ENCODE measurements around the gene RGS17.
"Not testable (repeated sequence)": the region's sequence is repeated elsewhere in the genome, so short reads cannot be mapped to it uniquely, and the experiment has no call there.

The RGS17 gene

GRCh38 chr6:153028286-153028685, 102.8 kb downstream of the RGS17 start:
- no peak for DNase-seq

GRCh38 chr6:153027480-153027879, 103.6 kb downstream of the RGS17 start:
- DNase-seq: no peak

DNA sequence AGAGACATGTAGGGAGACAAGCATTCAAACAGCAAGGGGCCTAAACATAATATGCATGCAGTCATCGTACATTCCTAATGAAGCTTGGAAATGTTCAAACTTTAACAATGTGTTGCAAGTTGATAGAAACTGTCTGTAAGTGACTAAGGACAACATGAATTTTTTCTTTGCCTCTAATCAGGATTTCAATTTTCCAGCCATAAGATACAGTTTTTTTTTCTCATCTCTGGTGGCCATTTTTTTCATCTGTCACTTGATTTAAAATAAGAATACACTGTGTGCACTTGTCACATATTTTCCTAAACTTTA, 106.4 kb downstream of the RGS17 start:
- DNase-seq: no peak

DNA sequence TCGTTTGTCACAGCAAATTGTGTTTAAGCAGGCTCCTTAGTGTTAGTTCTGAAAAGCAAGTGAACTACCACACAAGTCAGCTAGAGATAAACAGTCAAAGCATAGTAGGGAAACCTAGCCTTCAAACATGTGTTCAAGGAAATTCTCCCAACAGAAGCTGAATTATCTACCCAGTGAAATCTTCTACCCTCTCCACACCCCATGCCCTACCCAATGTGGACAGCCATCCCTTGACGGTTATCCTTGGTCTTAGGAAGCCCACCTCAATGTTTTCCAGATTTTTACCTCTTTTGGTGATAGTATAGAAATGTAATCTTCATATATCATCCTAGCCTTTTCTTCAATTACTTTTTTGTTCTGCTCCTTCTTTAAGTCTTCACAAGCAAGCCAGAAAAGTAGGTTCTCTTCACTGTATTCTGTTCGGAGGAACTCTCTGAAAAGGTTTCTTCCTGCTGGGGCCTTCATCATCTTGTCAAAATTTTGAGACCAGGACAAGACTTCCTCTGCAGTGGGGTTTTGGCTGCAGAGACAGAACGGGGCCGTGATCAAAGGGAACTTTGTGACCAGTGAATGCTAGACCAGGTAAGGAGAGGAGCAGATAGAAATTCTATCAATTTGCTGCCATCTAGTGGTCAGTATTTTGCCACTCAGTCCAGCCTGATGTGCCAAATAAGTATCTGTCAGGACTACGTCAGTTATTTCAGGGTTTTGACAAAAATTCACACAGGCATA, 106.9 kb downstream of the RGS17 start:
- DNase-seq: peak; percentile 36

DNA sequence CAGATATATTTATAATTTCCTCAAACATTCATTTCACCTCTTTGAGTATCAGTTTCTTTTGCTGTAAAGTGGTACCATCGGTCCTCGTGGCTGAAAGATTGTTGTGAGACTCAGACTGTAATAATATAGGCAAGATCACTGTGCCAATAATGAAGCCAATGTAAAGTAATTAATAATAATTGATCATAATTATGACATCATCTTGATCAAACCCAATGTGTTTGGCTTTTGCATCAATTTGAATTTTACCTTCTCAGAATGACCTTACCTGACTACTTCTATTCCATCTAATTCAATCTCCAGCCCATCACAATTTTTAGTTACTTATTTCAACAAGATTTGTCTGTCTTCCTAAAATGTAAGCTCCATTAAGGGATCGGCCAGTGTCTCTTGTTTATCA, 112.7 kb downstream of the RGS17 start:
- no peak for DNase-seq

- no peak for DNase-seq
Measured at GRCh38 chr6:153016846-153017245, 114.2 kb downstream of the RGS17 start.

DNA sequence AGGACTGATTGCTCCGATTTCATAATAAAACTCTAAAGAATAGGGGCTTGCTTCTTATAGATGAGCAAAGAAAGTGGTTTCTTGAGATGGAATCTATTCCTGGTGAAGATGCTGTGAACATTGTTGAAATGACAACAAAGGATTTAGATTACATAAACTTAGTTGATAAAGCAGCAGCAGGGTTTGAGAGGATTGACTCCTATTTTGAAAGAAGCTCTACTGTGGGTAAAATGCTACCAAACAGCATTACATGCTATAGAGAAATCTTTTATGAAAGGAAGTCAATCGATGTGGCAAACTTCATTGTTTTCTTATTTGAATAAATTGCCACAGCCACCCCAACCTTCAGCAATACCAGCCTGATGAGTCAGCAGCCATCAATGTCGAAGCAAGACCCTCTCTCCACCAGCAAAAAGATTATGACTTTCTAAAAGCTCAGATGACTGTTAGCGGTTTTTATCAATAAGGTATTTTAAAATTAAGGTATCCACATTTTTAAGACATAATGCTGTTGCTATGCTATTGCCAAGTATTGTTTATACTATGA, 115.9 kb downstream of the RGS17 start:
- DNase-seq: no peak

- DNase-seq: no peak
Measured at GRCh38 chr6:153013438-153013837, 117.6 kb downstream of the RGS17 start.

DNA sequence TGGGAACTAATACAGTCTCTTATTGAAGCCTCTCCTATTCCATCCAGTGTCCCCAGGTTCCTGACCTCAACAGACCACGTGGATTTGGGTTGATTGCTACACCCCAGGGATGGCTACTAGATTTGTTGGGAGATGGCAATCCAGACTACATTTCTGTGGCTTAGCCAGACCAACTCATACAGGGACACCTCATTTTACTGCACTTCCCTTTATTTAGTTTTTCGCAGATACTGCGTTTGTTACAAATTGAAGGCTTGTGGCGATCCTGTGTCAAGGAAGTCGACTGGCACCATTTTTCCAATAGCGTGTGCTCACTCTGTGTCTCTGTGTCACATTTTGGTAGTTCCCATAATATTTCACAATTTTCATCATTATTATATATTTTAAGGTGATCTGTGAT, 118.2 kb downstream of the RGS17 start:
- no peak for DNase-seq

DNA sequence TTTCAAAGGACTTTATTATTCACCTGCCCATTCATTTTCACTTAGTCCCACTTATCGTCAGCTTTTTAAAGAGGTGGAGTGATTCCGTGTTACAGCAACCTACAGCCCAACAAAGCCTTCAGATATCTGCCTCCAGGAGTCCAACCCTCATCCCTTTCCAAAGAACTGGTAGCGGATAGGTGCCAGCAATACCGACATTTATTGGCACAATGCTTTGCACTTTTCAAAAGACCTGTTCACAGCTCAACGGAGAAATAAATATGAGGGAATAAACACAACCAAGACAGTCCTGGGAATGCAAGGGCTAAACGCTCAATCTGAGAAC, 127.8 kb downstream of the RGS17 start:
- peak; percentile 56 for DNase-seq

DNA sequence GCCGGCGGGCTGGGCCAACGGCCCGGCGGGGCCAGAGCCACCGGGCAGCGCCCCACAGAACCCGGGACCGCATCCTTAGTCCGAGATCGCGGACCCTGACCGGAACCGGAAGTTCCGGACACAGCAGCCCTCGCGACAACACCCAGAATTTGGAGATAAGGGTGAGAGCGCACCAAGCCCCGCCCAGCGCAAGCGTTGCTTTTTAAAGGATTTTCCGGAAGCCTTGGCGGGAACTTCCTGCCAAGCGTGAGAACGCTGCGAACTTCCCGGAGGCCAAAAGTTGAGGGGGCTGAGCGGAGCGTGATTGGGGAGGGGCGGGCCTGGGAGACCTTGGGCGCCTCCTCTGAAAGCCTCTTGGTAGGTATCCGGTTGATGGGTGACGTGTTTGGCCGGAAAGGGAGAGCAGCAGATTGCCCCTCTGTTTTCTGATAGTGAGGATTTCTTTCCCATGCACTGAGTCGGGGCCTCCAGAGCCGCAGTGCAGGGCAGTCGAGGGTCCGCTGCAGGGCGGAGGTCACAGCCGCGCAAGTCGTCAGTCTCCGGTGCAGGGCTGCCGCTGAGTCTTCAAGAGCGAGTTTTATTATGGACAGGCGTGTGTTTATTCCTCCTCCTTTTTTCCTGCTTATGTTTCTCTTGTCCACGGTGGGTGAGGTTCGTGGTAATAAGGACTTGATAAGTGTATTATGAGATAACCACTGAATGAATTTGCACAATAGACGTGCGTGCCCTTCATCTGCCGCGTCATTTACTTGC, 128.3 kb downstream of the RGS17 start, which contains the start of gene MTRF1L:
Gene MTRF1L, minus strand, starts transcription at position 97 of the 753 bp plus-strand sequence. Its CDS starts 24 bp downstream, at position 73.
- peak; percentile 80 for DNase-seq

DNA sequence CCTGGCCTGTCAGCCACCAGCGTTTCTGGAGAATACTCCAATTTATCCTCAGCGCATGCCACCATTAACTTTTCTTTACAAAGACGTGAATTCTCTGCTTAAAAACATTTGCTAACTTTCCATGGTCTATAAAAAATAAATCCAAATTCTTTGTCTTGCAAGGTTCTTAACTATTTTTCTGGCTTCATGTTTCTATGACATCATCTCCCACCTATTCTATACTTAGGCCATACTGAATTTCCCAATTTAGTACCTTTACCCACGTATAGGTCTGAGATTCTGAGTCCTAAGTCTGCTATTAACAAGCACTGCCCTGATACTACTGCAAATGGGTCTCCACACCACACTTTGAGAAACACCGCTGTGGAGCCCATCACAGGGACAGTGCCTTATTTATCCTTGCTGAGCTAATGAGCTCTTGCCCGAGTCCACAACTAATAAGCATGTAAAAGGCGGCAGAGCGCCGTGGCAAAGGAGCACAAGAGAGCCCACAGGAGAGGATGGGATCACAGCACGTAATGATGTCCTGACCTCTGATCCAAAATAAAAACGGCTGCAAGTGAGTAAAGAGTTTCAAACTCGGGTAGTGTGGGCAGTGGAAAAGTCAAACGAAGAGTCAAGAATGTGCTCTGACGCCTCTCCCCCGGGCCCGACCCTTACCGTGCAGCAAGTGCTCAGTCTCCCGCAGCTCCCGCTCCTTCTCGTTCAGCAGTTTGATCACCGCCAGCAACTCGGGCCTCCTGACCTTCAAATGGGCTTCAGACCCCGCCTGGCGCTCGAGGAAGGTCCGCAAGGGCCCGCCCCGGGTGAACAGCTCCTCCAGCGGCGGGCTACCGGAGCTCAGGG, 129.1 kb downstream of the RGS17 start:
- DNase-seq: peak; percentile 7

DNA sequence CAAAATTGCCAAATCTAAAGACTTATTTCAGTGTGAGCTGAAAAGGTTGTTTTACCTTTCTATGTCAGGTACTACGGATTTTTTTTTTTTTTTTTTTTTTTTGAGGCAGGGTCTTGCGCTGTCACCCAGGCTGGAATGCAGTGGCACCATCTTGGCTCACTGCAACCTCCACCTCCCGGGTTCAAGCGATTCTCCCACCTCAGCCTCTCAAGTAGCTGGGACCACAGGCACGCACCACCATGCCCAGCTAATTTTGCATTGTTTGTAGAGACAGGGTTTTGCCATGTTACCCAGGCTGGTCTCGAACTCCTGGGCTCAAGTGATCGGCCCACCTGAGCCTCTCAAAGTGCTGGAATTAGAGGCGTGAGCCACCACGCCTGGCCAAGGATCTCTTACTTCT, 130.3 kb downstream of the RGS17 start:
- DNase-seq: not testable (repeated sequence)

DNA sequence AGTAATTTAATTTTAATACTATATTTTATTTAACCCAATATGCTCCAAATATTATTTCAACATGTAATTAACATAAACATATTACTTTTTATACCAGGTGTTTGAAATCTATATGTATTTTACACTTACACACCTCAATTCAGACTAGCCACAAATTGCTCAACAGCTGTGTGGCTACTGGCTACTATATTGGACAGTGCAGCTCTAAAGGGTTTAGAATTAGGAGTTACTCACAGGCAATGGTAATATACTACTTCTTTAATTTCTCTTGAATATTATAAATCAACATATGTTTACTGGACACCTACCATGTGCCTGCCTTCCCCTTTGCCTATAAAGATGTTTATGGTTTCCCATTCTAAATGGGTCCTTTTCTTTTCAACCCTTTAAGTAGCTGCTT, 130.8 kb downstream of the RGS17 start:
- no peak for DNase-seq

DNA sequence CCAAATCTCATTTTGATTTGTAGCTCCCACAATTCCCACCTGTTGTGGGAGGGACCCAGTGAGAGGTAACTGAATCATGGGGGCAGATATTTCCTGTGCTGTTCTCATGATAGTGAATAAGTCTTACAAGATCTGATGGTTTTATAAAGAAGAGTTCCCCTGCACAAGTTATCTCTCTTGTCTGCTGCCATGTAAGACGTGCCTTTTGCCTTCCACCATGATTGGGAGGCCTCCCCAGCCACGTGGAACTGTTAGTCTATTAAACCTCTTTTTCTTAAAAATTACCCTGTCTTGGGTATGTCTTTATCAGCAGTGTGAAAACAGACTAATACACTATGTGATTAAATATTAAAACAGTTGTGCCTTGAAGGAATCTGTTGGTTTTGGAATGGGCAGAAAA, 131.5 kb downstream of the RGS17 start:
- not testable (repeated sequence) for DNase-seq

DNA sequence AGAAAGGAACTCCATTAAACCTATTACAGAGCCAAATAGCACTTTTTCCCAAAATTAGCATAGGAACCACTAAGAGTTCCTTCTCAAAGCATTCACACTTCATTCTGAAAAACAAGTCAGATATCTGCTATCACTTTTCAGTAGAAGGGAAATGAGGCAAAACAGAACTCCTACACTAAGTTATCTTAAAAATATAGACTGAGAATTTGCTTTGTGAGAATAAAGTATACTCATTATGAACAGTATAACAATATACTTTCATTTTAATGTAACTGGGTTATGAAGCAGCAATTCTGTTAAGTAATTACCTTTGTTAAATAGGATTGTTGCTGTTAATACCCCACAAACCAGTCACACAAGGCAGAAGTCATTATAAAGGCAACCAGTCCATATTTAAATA, 137.2 kb downstream of the RGS17 start:
- DNase-seq: no peak

GRCh38 chr6:152993431-152993830, 137.7 kb downstream of the RGS17 start:
- DNase-seq: no peak

GRCh38 chr6:152986978-152987377, 144.1 kb downstream of the RGS17 start:
- DNase-seq: no peak

GRCh38 chr6:152985300-152985699, 145.8 kb downstream of the RGS17 start:
- DNase-seq: not testable (repeated sequence)

GRCh38 chr6:152984513-152984872, 146.6 kb downstream of the RGS17 start:
- DNase-seq: no peak

DNA sequence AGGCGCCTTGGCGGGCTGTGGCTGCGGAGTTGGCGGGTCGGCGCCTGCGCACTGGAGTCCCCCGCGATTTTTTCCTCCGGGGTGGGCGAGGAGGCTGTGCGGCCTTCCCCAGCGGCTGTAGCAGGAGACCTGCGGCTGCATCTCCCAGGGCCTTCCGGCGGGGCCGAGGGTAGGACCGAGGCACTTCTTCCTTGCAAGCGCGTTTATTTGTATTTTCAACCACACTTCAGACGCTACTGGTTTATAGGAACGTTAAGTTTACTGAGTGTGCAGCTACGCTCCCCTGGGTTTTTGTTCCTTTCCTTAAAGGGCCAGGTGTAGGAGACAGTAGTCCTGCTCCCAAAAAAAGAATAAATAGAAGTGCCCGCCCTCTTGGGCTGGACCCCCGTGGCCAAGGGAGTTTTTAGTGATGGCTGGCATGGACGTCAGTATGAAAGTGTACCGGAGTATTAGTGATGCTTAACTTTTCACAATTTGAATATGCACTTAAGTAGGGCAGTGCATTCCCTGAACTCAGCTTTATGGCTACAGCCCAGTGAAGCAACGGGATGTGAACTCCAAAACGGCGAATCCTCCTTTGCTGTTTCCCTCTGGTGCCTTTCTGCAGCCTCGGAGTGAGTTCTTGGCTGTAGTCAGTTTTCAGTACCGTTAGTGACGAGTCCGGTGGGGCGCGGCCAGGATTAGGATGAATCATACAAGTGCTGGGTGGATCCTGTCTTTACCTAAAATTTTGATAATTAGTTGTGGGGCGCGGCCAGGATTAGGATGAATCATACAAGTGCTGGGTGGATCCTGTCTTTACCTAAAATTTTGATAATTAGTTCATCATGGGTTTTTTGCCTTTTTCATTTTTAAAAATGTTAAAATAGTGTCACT, 147.2 kb downstream of the RGS17 start:
- no peak for DNase-seq

DNA sequence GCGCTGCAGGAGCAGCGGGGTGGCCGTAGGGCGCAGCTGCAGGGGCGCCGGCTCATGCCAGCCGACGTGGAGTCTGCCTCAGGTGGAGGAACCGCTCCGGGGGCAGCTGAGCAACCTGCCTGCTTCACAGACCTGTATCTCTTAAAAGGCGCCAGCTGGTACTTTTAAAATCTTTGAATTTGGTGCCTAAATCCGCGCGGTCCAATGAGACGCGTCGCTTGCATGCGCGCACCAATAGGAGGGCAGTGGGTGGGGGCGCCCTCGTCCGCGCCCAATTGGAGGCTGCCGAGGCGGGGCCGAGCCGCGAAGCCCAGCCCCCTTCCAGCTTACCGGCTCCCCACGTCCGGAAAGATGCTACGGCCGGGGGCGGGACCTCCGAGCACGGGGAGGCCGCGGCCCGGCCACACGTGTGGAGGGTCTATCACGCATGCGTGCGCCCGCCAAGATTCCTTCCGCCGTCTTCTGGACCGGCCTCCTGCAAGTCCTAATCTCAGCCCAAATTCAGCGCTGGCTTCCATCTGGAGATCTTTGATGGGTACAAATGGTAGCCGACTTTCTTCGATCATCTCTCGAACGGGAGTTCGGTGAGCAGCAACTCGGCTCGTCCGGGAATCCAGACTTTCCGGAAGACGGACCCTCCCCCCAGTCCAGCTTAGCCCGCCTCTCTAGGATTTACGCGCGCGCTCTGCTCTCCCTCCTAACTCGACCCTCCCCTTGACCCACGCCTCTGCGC, 148.0 kb downstream of the RGS17 start, which contains the start of gene FBXO5:
Gene FBXO5, minus strand, starts transcription at position 138 of the 733 bp plus-strand sequence. Its CDS starts 82 bp downstream, at position 56.
- DNase-seq: peak; percentile 89

All from NCI-H510A treated with DMSO at 0.1 percent for 48 hours (cell line).